Measurements from ENCODE around the gene RTN4RL1.
A peak's percentile ranks its signal among the peaks of the same experiment; 100 is the strongest.

RTN4RL1 gene

GRCh38 chr17:2057760-2058585 is 32.8 kb upstream of the RTN4RL1 start:
- H3K36me3 ChIP-seq (ENCODE audit: control insufficient read depth in 2 of 2, insufficient read depth in 1 of 2, low read length in 2 of 2) = peaks cover 0 to 10% of the 10 kb centered on the region in 2 experiments; a peak in 1 of 3 replicates
- no peak overlapping the region for H3K27ac ChIP-seq (ENCODE audit: extremely low read depth, low read depth, low read length)
- ChIA-PET POLR2A (no interaction called here), CTCF (interaction anchor here (0.6 to 3.2 kb wide), 6 partner anchors 9 to 484 kb away, joined by 3 to 24 read pairs (median 4); no protein-coding TSS in a partner anchor)
- no peaks in the 10 kb centered on the region for H3K9me3 ChIP-seq (ENCODE audit: control insufficient read depth, insufficient read depth, low read depth, low read length)
- peaks cover 5% of the 10 kb centered on the region; the same call in 1 of the 2 replicates for H3K4me1 ChIP-seq (ENCODE audit: control insufficient read depth, insufficient read depth, low read length)
- TF ChIP-seq ZNF16 (tag by site-specific recombination; IDR thresholded peaks at IDR 0.05; ENCODE audit: low read depth) (no peak), HIC1 (tag by site-specific recombination; IDR thresholded peaks at IDR 0.05) (peak; percentile 81; the same call in 1 of the 2 replicates)
- no peak overlapping the region for H3K4me3 ChIP-seq (ENCODE audit: low read depth, low read length)

GRCh38 chr17:2057175-2057759 is 32.1 kb upstream of the RTN4RL1 start:
- no peak overlapping the region for H3K4me3 ChIP-seq (ENCODE audit: low read depth, low read length)
- no peak for TF ChIP-seq ZNF416 (tag by site-specific recombination; IDR thresholded peaks at IDR 0.05)
- TF ChIP-seq ZNF175 (tag by site-specific recombination; IDR thresholded peaks at IDR 0.05) = no peak
- POLR2A ChIA-PET = no interaction called here
- peaks cover 5% of the 10 kb centered on the region; the same call in 1 of the 2 replicates for H3K4me1 ChIP-seq (ENCODE audit: control insufficient read depth, insufficient read depth, low read length)
- H3K36me3 ChIP-seq (ENCODE audit: control insufficient read depth in 2 of 2, insufficient read depth in 1 of 2, low read length in 2 of 2) = peaks cover 0 to 10% of the 10 kb centered on the region in 2 experiments; a peak in 1 of 3 replicates
- no peak overlapping the region for H3K27ac ChIP-seq (ENCODE audit: extremely low read depth, low read depth, low read length)
- no peaks in the 10 kb centered on the region for H3K9me3 ChIP-seq (ENCODE audit: control insufficient read depth, insufficient read depth, low read depth, low read length)
- CTCF ChIA-PET = interaction anchor here (0.6 to 4.5 kb wide), 5 partner anchors 14 to 297 kb away, joined by 3 to 143 read pairs (median 4); no protein-coding TSS in a partner anchor

- peaks cover 0 to 10% of the 10 kb centered on the region in 2 experiments; a peak in 1 of 3 replicates for H3K36me3 ChIP-seq (ENCODE audit: control insufficient read depth in 2 of 2, insufficient read depth in 1 of 2, low read length in 2 of 2)
- TF ChIP-seq REST (tag by site-specific recombination; IDR thresholded peaks at IDR 0.05) = no peak
- no peak for TF ChIP-seq ZNF658 (tag by site-specific recombination; IDR thresholded peaks at IDR 0.05)
- no peak for TF ChIP-seq ZBTB44 (tag by site-specific recombination; IDR thresholded peaks at IDR 0.05)
- peak; percentile 79 for TF ChIP-seq ZNF600 (tag by site-specific recombination; IDR thresholded peaks at IDR 0.05)
- TF ChIP-seq ZNF280D (tag by site-specific recombination; IDR thresholded peaks at IDR 0.05) = no peak
- no peak for TF ChIP-seq ZNF449 (tag by site-specific recombination; IDR thresholded peaks at IDR 0.05)
- TF ChIP-seq ZNF792 (tag by site-specific recombination; IDR thresholded peaks at IDR 0.05) = no peak
- TF ChIP-seq ZNF660 (tag by site-specific recombination; IDR thresholded peaks at IDR 0.05) = no peak
- POLR2A ChIA-PET = no interaction called here
- H3K9me3 ChIP-seq (ENCODE audit: control insufficient read depth, insufficient read depth, low read depth, low read length) = no peaks in the 10 kb centered on the region
- CTCF ChIA-PET = interaction anchor here (1.0 to 4.5 kb wide), 7 partner anchors 8 to 188 kb away, joined by 3 to 143 read pairs (median 15); no protein-coding TSS in a partner anchor
- H3K4me3 ChIP-seq (ENCODE audit: low read depth, low read length) = no peak overlapping the region
- H3K27ac ChIP-seq (ENCODE audit: extremely low read depth, low read depth, low read length) = no peak overlapping the region
- peaks cover 5% of the 10 kb centered on the region; the same call in 1 of the 2 replicates for H3K4me1 ChIP-seq (ENCODE audit: control insufficient read depth, insufficient read depth, low read length)
These were observed 31.4 kb upstream of the RTN4RL1 start for GRCh38 chr17:2056206-2057174.

Data from HEK293 (cell line).